Esophagus muscularis mucosa (tissue), 3 donors: ENCODE results near the gene NME3.

ENCODE experiments used
- CTCF ChIP-seq, 3 experiments: fragments of 200-600 bp in 2 of 3; fragments of 450-650 bp in 1 of 3; sonication (generic) in 2 of 3; IDR thresholded peaks; one replicate each; pipeline ENCODE4 v1.5.1; 2017 to 2019; ENCODE audit warnings: antibody characterized with exemption in 3 of 3, mild to moderate bottlenecking in 2 of 3, moderate library complexity in 1 of 3
- EP300 ChIP-seq: sonication (generic); formaldehyde crosslinking; IDR thresholded peaks from one replicate; pipeline ENCODE4 v1.6.1; 2017; ENCODE audit warnings: antibody characterized with exemption

- TF ChIP-seq CTCF (IDR thresholded peaks at IDR 0.05) (no peak), EP300 (no peak)
Measured at GRCh38 chr16:1747934-1748333, 23.4 kb downstream of the NME3 start.
